Middle frontal gyrus (tissue), 1 donor: ENCODE measurements around the gene DNALI1.
A peak's percentile ranks its signal among the peaks of the same experiment; 100 is the strongest.
"Not testable (repeated sequence)": the region's sequence is repeated elsewhere in the genome, so short reads cannot be mapped to it uniquely, and the experiment has no call there.

Experiments used
- DNase-seq: peaks from one replicate; pipeline ENCODE4 v3.0.0-alpha.2; 2015; ENCODE audit warnings: low spot score; ENCODE audit errors: extremely low spot score

DNALI1 gene

GRCh38 chr1:37556712-37557196 is at the start of gene DNALI1:
DNALI1 (plus strand) TSS chr1:37556940; CDS start chr1:37556995, 55 bp downstream.
- DNase-seq = peak; percentile 50

GRCh38 chr1:37509181-37509580 is 47.6 kb upstream of the DNALI1 start:
- DNase-seq = no peak

- DNase-seq = no peak
These were observed 42.9 kb upstream of the DNALI1 start for GRCh38 chr1:37513795-37514349.

GRCh38 chr1:37514350-37515184 is 42.2 kb upstream of the DNALI1 start, which contains the start of gene MEAF6:
MEAF6 (minus strand) TSS chr1:37514766; CDS start chr1:37514746, 20 bp downstream.
- DNase-seq = peak; percentile 62

- no peak for DNase-seq
These were observed 41.3 kb upstream of the DNALI1 start for GRCh38 chr1:37515185-37516034.

GRCh38 chr1:37517569-37517968 is 39.2 kb upstream of the DNALI1 start:
- no peak for DNase-seq

GRCh38 chr1:37518241-37518640 is 38.5 kb upstream of the DNALI1 start:
- DNase-seq = not testable (repeated sequence)

GRCh38 chr1:37518929-37519328 is 37.8 kb upstream of the DNALI1 start:
- not testable (repeated sequence) for DNase-seq

GRCh38 chr1:37519613-37520012 is 37.1 kb upstream of the DNALI1 start:
- no peak for DNase-seq

- not testable (repeated sequence) for DNase-seq
These were observed 26.9 kb upstream of the DNALI1 start for GRCh38 chr1:37529888-37530287.

- not testable (repeated sequence) for DNase-seq
These were observed 24.2 kb upstream of the DNALI1 start for GRCh38 chr1:37532418-37533156.

GRCh38 chr1:37533317-37534093 is 23.2 kb upstream of the DNALI1 start:
- DNase-seq = no peak

GRCh38 chr1:37537378-37537777 is 19.4 kb upstream of the DNALI1 start:
- DNase-seq = no peak

- DNase-seq = not testable (repeated sequence)
These were observed 17.6 kb upstream of the DNALI1 start for GRCh38 chr1:37539154-37539553.

- DNase-seq = no peak
These were observed 16.5 kb upstream of the DNALI1 start for GRCh38 chr1:37540036-37540785.

GRCh38 chr1:37544530-37544929 is 12.2 kb upstream of the DNALI1 start:
- no peak for DNase-seq

GRCh38 chr1:37545019-37545418 is 11.7 kb upstream of the DNALI1 start:
- no peak for DNase-seq

GRCh38 chr1:37549341-37549740 is 7.4 kb upstream of the DNALI1 start:
- DNase-seq = no peak

GRCh38 chr1:37553598-37553926 is 3.2 kb upstream of the DNALI1 start:
- DNase-seq = no peak
